Neural progenitor cell (in vitro differentiated cells): ENCODE results near the gene PRPF40A.

Experiments
- CTCF ChIP-seq: fragments of 200-600 bp; sonication (generic); IDR thresholded peaks from 2 replicates; pipeline ENCODE4 v1.5.1; 2017; ENCODE audit warnings: antibody characterized with exemption, mild to moderate bottlenecking
- EZH2 ChIP-seq: fragments of 200-600 bp; sonication (generic); IDR thresholded peaks from 2 replicates; pipeline ENCODE4 v1.6.1; 2017; ENCODE audit warnings: antibody characterized with exemption, mild to moderate bottlenecking, moderate library complexity
- EZH2phosphoT487 ChIP-seq: fragments of 200-600 bp; sonication (generic); IDR thresholded peaks from 2 replicates; pipeline ENCODE4 v1.6.1; 2017; ENCODE audit warnings: antibody characterized with exemption

- TF ChIP-seq CTCF (no peak), EZH2phosphoT487 (no peak), EZH2 (no peak)
Measured at GRCh38 chr2:152761214-152761613, 44.0 kb upstream of the PRPF40A start.
